Stomach (tissue), 9 donors: Measurements from ENCODE around the gene ADAMTS12. TPM values are rescaled to one million over a fixed set of nuclear protein-coding genes. Genes with fewer than 3 reads are reported as not detected.

Experiments
- DNase-seq, 2 donors: peaks; one replicate each; pipeline versions ENCODE4 v3.0.0 to v3.0.0-alpha.2; 2013 to 2019
- H3K27ac ChIP-seq, 5 donors: fragments of 200-600 bp in 4 of 5; sonication (generic) in 4 of 5; one replicate each; pipeline ENCODE4 v1.5.1; 2013 to 2019; ENCODE audit warnings: mild to moderate bottlenecking in 1 of 5, moderate library complexity in 1 of 5
- H3K27me3 ChIP-seq, 3 donors: fragments of 200-600 bp; sonication (generic); one replicate each; pipeline ENCODE4 v1.5.1; 2017 to 2019; ENCODE audit warnings: mixed run types in 1 of 3
- H3K36me3 ChIP-seq, 4 donors: fragments of 200-600 bp; sonication (generic); 1 replicate in 3 of 4; 2 replicates in 1 of 4; pipeline ENCODE4 v1.5.1; 2016 to 2019
- H3K4me1 ChIP-seq, 4 donors: fragments of 200-600 bp; sonication (generic); one replicate each; pipeline ENCODE4 v1.5.1; 2016 to 2019
- H3K4me3 ChIP-seq, 4 donors: fragments of 200-600 bp; sonication (generic) in 3 of 4; one replicate each; pipeline ENCODE4 v1.5.1; 2016 to 2019; ENCODE audit warnings: mild to moderate bottlenecking in 1 of 4
- H3K9me3 ChIP-seq, 4 donors: fragments of 200-600 bp; sonication (generic); one replicate each; pipeline ENCODE4 v1.5.1; 2016 to 2019
- EP300 ChIP-seq: sonication (generic); formaldehyde crosslinking; IDR thresholded peaks from one replicate; pipeline ENCODE4 v1.6.1; 2017; ENCODE audit warnings: antibody characterized with exemption
- POLR2A ChIP-seq, 4 donors: fragments of 450-650 bp; IDR thresholded peaks; one replicate each; pipeline ENCODE4 v1.6.1; 2016; ENCODE audit warnings: antibody characterized with exemption in 4 of 4, control low read depth in 2 of 4, mild to moderate bottlenecking in 1 of 4, moderate library complexity in 1 of 4
- POLR2AphosphoS5 ChIP-seq, 3 donors: sonication (generic); formaldehyde crosslinking; IDR thresholded peaks; one replicate each; pipeline ENCODE4 v1.6.1; 2016; ENCODE audit warnings: antibody characterized with exemption in 3 of 3
- whole genome bisulfite sequencing, 5 donors: extraction: QIAGEN DNeasy Blood & Tissue Kit in 3 of 5; methylation state at CpG; one replicate each; pipeline versions ENCODE4 v1.1.5 to v1.1.7; 2013 to 2018; 5-methylcytosine and 5-hydroxymethylcytosine counted together
- intact Hi-C: fragments of 100-400 bp; cut with DNase I; formaldehyde crosslinking; loops from one replicate; pipeline ENCODE4 v1.15.1; 2023; ENCODE audit warnings: low total_unique reads
- polyA plus RNA-seq, 3 donors: library from polyadenylated mRNA; stranded (reverse); fragments of 200-250 nt; gene quantifications; one replicate each; pipeline ENCODE4 v1.2.3, GENCODE V29; 2013
- total RNA-seq, 5 donors: library from RNA; depleted of rRNA; stranded (reverse); fragments of >200 nt; gene quantifications; one replicate each; pipeline versions ENCODE4 v1.1.0 to v1.2.3, GENCODE V29; 2014 to 2016
- TF ChIP-seq, protein P1 (sequence below), 7 experiments: fragments of 450-650 bp in 4 of 7; fragments of 200-600 bp in 3 of 7; sonication (generic) in 3 of 7; IDR thresholded peaks; one replicate each; pipeline ENCODE4 v1.5.1; 2016 to 2019; ENCODE audit warnings: antibody characterized with exemption in 7 of 7, control low read depth in 2 of 7, mild to moderate bottlenecking in 1 of 7
- donor health status: healthy with polysubstance abuse.
- donor health status: Bipolar disorder and iron deficiency.
- donor health status: healthy.

Gene ADAMTS12
- total and polyA plus RNA-seq, 8 donors, result 0.14 to 17.1 (median 0.62) TPM; not detected in 1

DNA sequence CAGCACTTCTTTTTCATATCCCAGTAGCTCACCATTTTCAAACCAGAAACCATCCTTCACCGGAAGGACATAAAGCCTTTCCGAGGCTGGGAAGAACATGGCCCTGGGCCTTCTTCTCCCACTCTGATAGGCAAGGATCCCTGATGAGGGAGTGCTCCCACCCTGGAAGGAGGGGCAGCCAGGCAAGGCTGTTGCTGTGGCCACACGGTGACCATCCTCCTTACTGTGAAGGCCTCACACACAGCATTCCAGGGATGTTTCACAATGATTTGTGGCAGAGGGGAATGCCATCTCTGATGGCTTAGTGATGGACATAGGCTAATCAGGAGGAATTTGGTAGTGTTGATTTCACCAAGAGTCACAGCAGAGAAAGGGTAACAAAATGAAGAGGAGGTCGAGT, 130.7 kb downstream of the ADAMTS12 start:
- H3K36me3 ChIP-seq, result no peaks in the 10 kb centered on the region
- no peak overlapping the region for H3K27ac ChIP-seq
- TF ChIP-seq, protein P1, sequence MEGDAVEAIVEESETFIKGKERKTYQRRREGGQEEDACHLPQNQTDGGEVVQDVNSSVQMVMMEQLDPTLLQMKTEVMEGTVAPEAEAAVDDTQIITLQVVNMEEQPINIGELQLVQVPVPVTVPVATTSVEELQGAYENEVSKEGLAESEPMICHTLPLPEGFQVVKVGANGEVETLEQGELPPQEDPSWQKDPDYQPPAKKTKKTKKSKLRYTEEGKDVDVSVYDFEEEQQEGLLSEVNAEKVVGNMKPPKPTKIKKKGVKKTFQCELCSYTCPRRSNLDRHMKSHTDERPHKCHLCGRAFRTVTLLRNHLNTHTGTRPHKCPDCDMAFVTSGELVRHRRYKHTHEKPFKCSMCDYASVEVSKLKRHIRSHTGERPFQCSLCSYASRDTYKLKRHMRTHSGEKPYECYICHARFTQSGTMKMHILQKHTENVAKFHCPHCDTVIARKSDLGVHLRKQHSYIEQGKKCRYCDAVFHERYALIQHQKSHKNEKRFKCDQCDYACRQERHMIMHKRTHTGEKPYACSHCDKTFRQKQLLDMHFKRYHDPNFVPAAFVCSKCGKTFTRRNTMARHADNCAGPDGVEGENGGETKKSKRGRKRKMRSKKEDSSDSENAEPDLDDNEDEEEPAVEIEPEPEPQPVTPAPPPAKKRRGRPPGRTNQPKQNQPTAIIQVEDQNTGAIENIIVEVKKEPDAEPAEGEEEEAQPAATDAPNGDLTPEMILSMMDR (IDR thresholded peaks at IDR 0.05), result no peak
- TF ChIP-seq POLR2A (IDR thresholded peaks at IDR 0.05) (no peak), POLR2AphosphoS5 (IDR thresholded peaks at IDR 0.05) (no peak), EP300 (no peak)
- WGBS, 5 donors, result 55 to 67% (median 63%) methylated on average over 4 of the region's 4 CpGs
- H3K9me3 ChIP-seq, result no peaks in the 10 kb centered on the region
- intact Hi-C loops, result no loop called here
- no peaks in the 10 kb centered on the region for H3K4me1 ChIP-seq
- H3K27me3 ChIP-seq, result no peaks in the 10 kb centered on the region
- H3K4me3 ChIP-seq, result no peak overlapping the region
- no peak for DNase-seq

DNA sequence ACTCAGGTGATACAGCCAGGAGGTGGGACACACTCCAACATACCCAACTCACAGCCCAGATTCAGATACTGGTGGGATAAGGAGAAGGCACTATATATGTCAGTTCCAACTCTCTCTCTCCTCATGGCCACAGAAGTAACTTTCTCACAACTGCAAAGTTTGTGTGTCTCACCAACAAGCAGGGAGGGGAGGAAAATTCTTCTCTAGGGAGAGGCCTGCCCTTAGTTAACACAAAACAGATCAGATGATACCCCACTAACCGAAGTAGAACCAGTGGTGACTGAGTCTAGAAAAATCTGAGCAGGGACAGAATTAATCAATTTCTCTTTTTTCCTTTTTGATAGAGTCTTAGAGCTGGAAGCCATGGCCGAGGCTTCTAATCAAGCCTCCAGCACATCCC, 133.1 kb downstream of the ADAMTS12 start:
- 67 to 78% (median 74%) methylated on average over 2 of the region's 2 CpGs for WGBS, 5 donors
- Histone ChIP-seq H3K27ac (no peak overlapping the region), H3K4me1 (no peaks in the 10 kb centered on the region), H3K36me3 (no peaks in the 10 kb centered on the region), H3K27me3 (no peaks in the 10 kb centered on the region), H3K4me3 (no peak overlapping the region), H3K9me3 (no peaks in the 10 kb centered on the region)
- DNase-seq, result no peak
- no peak for TF ChIP-seq EP300
- intact Hi-C loops, result no loop called here

- intact Hi-C loops, result no loop called here
- H3K9me3 ChIP-seq, result no peaks in the 10 kb centered on the region
- no peaks in the 10 kb centered on the region for H3K4me1 ChIP-seq
- no peak overlapping the region for H3K27ac ChIP-seq
- no peak overlapping the region for H3K4me3 ChIP-seq
- 60 to 78% (median 77%) methylated on average over 2 of the region's 2 CpGs for WGBS, 5 donors
- no peak for TF ChIP-seq EP300
- TF ChIP-seq, protein P1 (IDR thresholded peaks at IDR 0.05), result no peak
- TF ChIP-seq POLR2A (IDR thresholded peaks at IDR 0.05), result no peak
- TF ChIP-seq POLR2AphosphoS5 (IDR thresholded peaks at IDR 0.05), result no peak
- H3K27me3 ChIP-seq, result no peaks in the 10 kb centered on the region
- DNase-seq, result no peak
- no peaks in the 10 kb centered on the region for H3K36me3 ChIP-seq
These were observed 135.3 kb downstream of the ADAMTS12 start for GRCh38 chr5:33756491-33756890.

- no peak overlapping the region for H3K27ac ChIP-seq
- H3K4me3 ChIP-seq, result no peak overlapping the region
- DNase-seq, result no peak
- intact Hi-C loops, result no loop called here
- TF ChIP-seq POLR2A (IDR thresholded peaks at IDR 0.05) (no peak), POLR2AphosphoS5 (IDR thresholded peaks at IDR 0.05) (no peak), EP300 (no peak)
- TF ChIP-seq, protein P1 (IDR thresholded peaks at IDR 0.05), result no peak
- no peaks in the 10 kb centered on the region for H3K9me3 ChIP-seq
- H3K4me1 ChIP-seq, result no peaks in the 10 kb centered on the region
- H3K27me3 ChIP-seq, result no peaks in the 10 kb centered on the region
- WGBS, 5 donors, result 59 to 88% (median 76%) methylated on average over 1 of the region's 1 CpG
- no peaks in the 10 kb centered on the region for H3K36me3 ChIP-seq
These were observed 136.6 kb downstream of the ADAMTS12 start for GRCh38 chr5:33755231-33755630.

DNA sequence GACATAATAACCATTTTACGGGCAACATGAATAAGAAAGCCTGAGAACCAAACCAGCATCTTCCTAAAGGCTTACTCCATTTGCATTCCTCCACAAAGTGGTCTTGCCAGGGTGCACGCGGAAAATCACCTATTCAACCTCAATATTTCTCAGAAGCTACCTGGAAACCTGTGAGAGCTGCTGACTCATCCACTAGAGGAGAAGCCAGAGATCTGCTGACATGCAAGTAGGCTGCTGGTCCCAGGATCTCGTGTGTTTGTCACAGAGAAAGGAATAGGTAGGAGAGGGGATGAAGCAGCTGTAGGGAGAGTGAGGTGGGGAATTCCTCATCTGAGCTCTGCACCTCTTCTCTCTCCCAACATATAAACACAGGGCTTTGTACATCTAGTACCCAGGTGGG, 138.1 kb downstream of the ADAMTS12 start:
- Histone ChIP-seq H3K9me3 (no peaks in the 10 kb centered on the region), H3K27me3 (no peaks in the 10 kb centered on the region), H3K27ac (no peak overlapping the region), H3K36me3 (no peaks in the 10 kb centered on the region), H3K4me1 (no peaks in the 10 kb centered on the region), H3K4me3 (no peak overlapping the region)
- intact Hi-C loops, result no loop called here
- 73 to 85% (median 76%) methylated on average over 4 of the region's 4 CpGs for WGBS, 5 donors
- TF ChIP-seq, protein P1 (IDR thresholded peaks at IDR 0.05), result no peak
- TF ChIP-seq POLR2AphosphoS5 (IDR thresholded peaks at IDR 0.05) (no peak), EP300 (no peak), POLR2A (IDR thresholded peaks at IDR 0.05) (no peak)
- no peak for DNase-seq
